HepG2 (cell line): ENCODE data around the gene FGD2. TPM values are rescaled to one million over a fixed set of nuclear protein-coding genes. Genes with fewer than 3 reads are reported as not detected.
A peak's percentile ranks its signal among the peaks of the same experiment; 100 is the strongest.

Experiments
- ATAC-seq: fragments of 200-7000 bp; cut with Tn5 transposase; 3 replicates; pipeline ENCODE4 v1.9.1; 2020; ENCODE audit warnings: mild to moderate bottlenecking, moderate library complexity
- BruUV-seq: library from RNA; stranded (reverse); fragments of 400-500 nt; replicated peaks from 2 replicates; lab custom pipeline; 2021; lab: Mats Ljungman, UMichigan
- CTCF ChIA-PET: fragments of 300-600 bp; formaldehyde crosslinking; extraction: SDS; loops from one replicate; lab custom pipeline; 2021; ENCODE audit warnings: low total read pairs, inconsistent platforms, low intra/inter-chr PET ratio; lab: Yijun Ruan, JAX
- POLR2A ChIA-PET: fragments of 350-600 bp; sonication (Branson Sonifier 250); formaldehyde crosslinking; loops from one replicate; lab custom pipeline; 2020; ENCODE audit warnings: antibody characterized with exemption, inconsistent platforms; lab: Yijun Ruan, JAX
- DNase-seq: peaks from one replicate; pipeline ENCODE4 v3.0.0-alpha.2; 2015; ENCODE audit warnings: low spot score
- FAIRE-seq: peaks from 3 replicates; lab custom pipeline; 2011; peaks lifted over from hg19 to GRCh38; lab: Jason Lieb, UNC
- H2AFZ ChIP-seq: one replicate; pipeline ENCODE4 v1.6.1; 2011; ENCODE audit warnings: low read length, inconsistent platforms
- H3K27ac ChIP-seq: fragments of 300-600 bp; 3 replicates; pipeline ENCODE4 v1.8.0; 2011; ENCODE audit warnings: mixed run types, mild to moderate bottlenecking, mixed read lengths, low read length, inconsistent platforms; ENCODE audit not compliant: insufficient read depth; ENCODE audit errors: extremely low read length
- H3K27me3 ChIP-seq, 2 experiments: fragments of 200-600 bp in 1 of 2; 2 replicates in 1 of 2; 3 replicates in 1 of 2; pipeline versions ENCODE4 v1.6.0 to v1.8.0; 2011; ENCODE audit warnings: low read length in 2 of 2, mild to moderate bottlenecking in 2 of 2, moderate library complexity in 2 of 2, inconsistent platforms in 1 of 2; ENCODE audit not compliant: insufficient read depth in 2 of 2, control insufficient read depth in 1 of 2
- H3K36me3 ChIP-seq, 2 experiments: fragments of 200-600 bp in 1 of 2; replicated peaks in 1 of 2; 2 replicates in 1 of 2; 3 replicates in 1 of 2; pipeline versions ENCODE4 v1.5.1 to v1.8.0; 2011; ENCODE audit warnings: low read length in 2 of 2, inconsistent platforms in 1 of 2; ENCODE audit not compliant: insufficient read depth in 2 of 2, control insufficient read depth in 1 of 2
- H3K4me1 ChIP-seq: 2 replicates; pipeline ENCODE4 v1.5.1; 2012; ENCODE audit warnings: low read length, inconsistent platforms; ENCODE audit not compliant: insufficient read depth
- H3K4me2 ChIP-seq: 2 replicates; pipeline ENCODE4 v1.6.0; 2011; ENCODE audit warnings: low read depth, low read length, inconsistent platforms
- H3K4me3 ChIP-seq, 3 experiments: fragments of 200-600 bp in 1 of 3; sonication (generic), shearing (Covaris generic) in 1 of 3; replicated peaks in 1 of 3; 2 replicates each; pipeline ENCODE4 v1.5.1; 2011 to 2016; ENCODE audit warnings: low read length in 3 of 3, inconsistent platforms in 2 of 3, low read depth in 2 of 3, mild to moderate bottlenecking in 2 of 3, control low read depth in 1 of 3, mixed read lengths in 1 of 3; ENCODE audit not compliant: insufficient read depth in 1 of 3
- H3K79me2 ChIP-seq: one replicate; pipeline ENCODE4 v1.6.1; 2011; ENCODE audit warnings: low read length, inconsistent platforms; ENCODE audit not compliant: insufficient read depth
- H3K9ac ChIP-seq: 2 replicates; pipeline ENCODE4 v1.6.0; 2011; ENCODE audit warnings: mild to moderate bottlenecking, low read depth, low read length, inconsistent platforms; ENCODE audit not compliant: insufficient read depth
- H3K9me3 ChIP-seq: 2 replicates; pipeline ENCODE4 v1.5.1; 2012; ENCODE audit warnings: mild to moderate bottlenecking, low read length
- H4K20me1 ChIP-seq: 2 replicates; pipeline ENCODE4 v1.6.0; 2011; ENCODE audit warnings: inconsistent platforms, mild to moderate bottlenecking, low read length, moderate library complexity; ENCODE audit not compliant: insufficient read depth
- ARNT ChIP-seq: fragments of 450-650 bp; IDR thresholded peaks from 2 replicates; pipeline ENCODE4 v1.6.1; 2017
- ATF7 ChIP-seq, 2 experiments: fragments of 450-650 bp in 1 of 2; sonication (generic) in 1 of 2; formaldehyde crosslinking in 1 of 2; IDR thresholded peaks; 2 replicates each; pipeline versions ENCODE4 v1.4.0 to v1.6.1; 2016 to 2020; ENCODE audit warnings: antibody characterized with exemption in 1 of 2, mild to moderate bottlenecking in 1 of 2, missing genetic modification reagents in 1 of 2
- CTCF ChIP-seq: sonication (generic); formaldehyde crosslinking; IDR thresholded peaks from 2 replicates; pipeline ENCODE4 v1.5.0; 2020; ENCODE audit warnings: mild to moderate bottlenecking, missing genetic modification reagents, moderate library complexity
- HOXA7 ChIP-seq: sonication (generic); formaldehyde crosslinking; IDR thresholded peaks from 2 replicates; pipeline ENCODE4 v1.8.1; 2022; ENCODE audit warnings: mild to moderate bottlenecking, missing genetic modification reagents, moderate library complexity
- IKZF1 ChIP-seq: fragments of 450-650 bp; IDR thresholded peaks from 2 replicates; pipeline ENCODE4 v1.7.1; 2016
- LCORL ChIP-seq, 2 experiments: fragments of 450-650 bp in 1 of 2; sonication (generic) in 1 of 2; formaldehyde crosslinking in 1 of 2; IDR thresholded peaks; 2 replicates each; pipeline versions ENCODE4 v1.5.0 to v1.6.1; 2017 to 2020; ENCODE audit warnings: antibody characterized with exemption in 1 of 2, missing genetic modification reagents in 1 of 2
- MIER2 ChIP-seq: IDR thresholded peaks from 2 replicates; pipeline ENCODE4 v1.6.1; 2016; ENCODE audit warnings: missing biosample characterization, missing genetic modification reagents
- PHF21A ChIP-seq: sonication (generic); formaldehyde crosslinking; IDR thresholded peaks from 2 replicates; pipeline ENCODE4 v1.5.0; 2020; ENCODE audit warnings: mild to moderate bottlenecking, missing genetic modification reagents
- POGZ ChIP-seq: sonication (generic); formaldehyde crosslinking; IDR thresholded peaks from 2 replicates; pipeline ENCODE4 v1.4.0; 2020; ENCODE audit warnings: mild to moderate bottlenecking, missing genetic modification reagents
- SALL1 ChIP-seq: sonication (generic); formaldehyde crosslinking; IDR thresholded peaks from 2 replicates; pipeline ENCODE4 v1.8.0; 2022; ENCODE audit warnings: mild to moderate bottlenecking, missing genetic modification reagents
- SMC3 ChIP-seq: IDR thresholded peaks from 2 replicates; pipeline ENCODE4 v1.6.1; 2011; ENCODE audit warnings: low read length, improper control_type of control experiment
- SP1 ChIP-seq, 2 experiments: fragments of 450-650 bp in 1 of 2; sonication (generic) in 1 of 2; formaldehyde crosslinking in 1 of 2; IDR thresholded peaks; 2 replicates each; pipeline versions ENCODE4 v1.4.0 to v1.6.1; 2016 to 2020; ENCODE audit warnings: missing genetic modification reagents in 1 of 2
- TEAD3 ChIP-seq: optimal IDR thresholded peaks from 2 replicates; pipeline ENCODE3; 2016; ENCODE audit warnings: borderline replicate concordance
- ZFX ChIP-seq: sonication (generic); formaldehyde crosslinking; IDR thresholded peaks from 2 replicates; pipeline ENCODE4 v1.4.0; 2020; ENCODE audit warnings: mild to moderate bottlenecking, low read depth, missing genetic modification reagents, moderate library complexity
- ZMYM3 ChIP-seq: sonication (generic); formaldehyde crosslinking; IDR thresholded peaks from 2 replicates; pipeline ENCODE4 v1.5.1; 2020; ENCODE audit warnings: mild to moderate bottlenecking, missing genetic modification reagents
- ZNF207 ChIP-seq: fragments of 450-650 bp; IDR thresholded peaks from 2 replicates; pipeline ENCODE4 v1.6.1; 2016; ENCODE audit warnings: antibody characterized with exemption, borderline replicate concordance
- ZNF251 ChIP-seq: sonication (generic); formaldehyde crosslinking; IDR thresholded peaks from 2 replicates; pipeline ENCODE4 v1.9.0; 2021; ENCODE audit warnings: mild to moderate bottlenecking, missing genetic modification reagents
- ZNF274 ChIP-seq: sonication (generic); formaldehyde crosslinking; IDR thresholded peaks from 2 replicates; pipeline ENCODE4 v1.5.1; 2020; ENCODE audit warnings: mild to moderate bottlenecking, missing genetic modification reagents
- ZNF589 ChIP-seq: sonication (generic); formaldehyde crosslinking; conservative IDR thresholded peaks from 2 replicates; pipeline ENCODE4 v1.8.0; 2022; ENCODE audit warnings: mild to moderate bottlenecking, moderate library complexity, missing genetic modification reagents
- WGBS: methylation state at CpG from one replicate; pipeline ENCODE4 v1.1.6; 2017; ENCODE audit warnings: low lambda C conversion rate; 5-methylcytosine and 5-hydroxymethylcytosine counted together
- in situ Hi-C: cut with HindIII; loops from 2 replicates; pipeline ENCODE4 v1.10.0; 2017; ENCODE audit warnings: low pct_unique_long_range_greater_than_20kb; ENCODE audit not compliant: extremely low pct_ligation_motif_present
- intact Hi-C: fragments of 100-400 bp; cut with micrococcal nuclease; formaldehyde crosslinking; loops from one replicate; pipeline ENCODE4 v1.10.0; 2022; ENCODE audit not compliant: unreplicated experiment
- polyA plus RNA-seq, 8 experiments: library from polyadenylated mRNA; depleted of rRNA in 3 of 8; stranded (reverse) in 7 of 8; unstranded in 1 of 8; fragments of >200 nt; fragmentation: Illumina TruSeq in 4 of 8; extraction: Trizol in 4 of 8; gene quantifications; 2 replicates each; pipeline versions ENCODE4 v1.2.1 to v1.2.3, GENCODE V29; 2011 to 2016; ENCODE audit warnings: low read depth in 4 of 8, missing spikeins in 1 of 8, mixed read lengths in 1 of 8; ENCODE audit not compliant: insufficient read depth in 1 of 8
- total RNA-seq, 5 experiments: library from RNA; depleted of rRNA; stranded (reverse); fragments of >200 nt; fragmentation: Illumina TruSeq; extraction: Trizol; gene quantifications; 2 replicates each; pipeline ENCODE4 v1.2.3, GENCODE V29; 2016; ENCODE audit warnings: low read depth in 1 of 5
- TF ChIP-seq, protein P1 (sequence below): sonication (generic); formaldehyde crosslinking; IDR thresholded peaks from 2 replicates; pipeline ENCODE4 v1.4.0; 2020; ENCODE audit warnings: missing genetic modification reagents

Gene FGD2
- total and polyA plus RNA-seq, 2 of the 13 experiments (the other 11 are each of a cell fraction or from before 2014, with no cell fraction given) = not detected

DNA sequence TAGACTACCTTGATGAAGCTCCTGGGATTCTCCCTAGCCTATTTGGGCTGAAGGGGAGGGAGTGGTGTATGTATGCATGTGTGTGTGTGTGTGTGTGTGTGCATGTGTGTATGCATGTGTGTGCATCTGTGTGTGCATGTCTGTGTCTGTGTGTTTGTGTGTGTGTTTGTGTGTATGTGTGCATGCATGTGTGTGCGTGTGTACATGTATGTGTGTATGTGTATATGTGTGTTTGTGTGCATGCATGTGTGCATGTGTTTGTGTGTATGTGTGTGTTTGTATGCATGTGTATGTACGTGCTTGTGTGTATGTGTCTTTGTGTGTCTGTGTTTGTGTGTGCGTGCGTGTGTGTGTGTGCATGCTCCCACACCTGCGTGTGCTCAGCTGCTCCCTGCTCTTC lies 15.4 kb downstream of the FGD2 start (continued):
- TF ChIP-seq LCORL (IDR thresholded peaks at IDR 0.05) (peak; percentile 51; the same call in 1 of the 2 replicates), LCORL (CRISPR knock-in tag; IDR thresholded peaks at IDR 0.05) (no peak), ZNF207 (0 out of 2 replicates have a peak, but pooled peaks have one; percentile 53), SP1 (IDR thresholded peaks at IDR 0.05) (peak; percentile 72; the same call in 1 of the 2 replicates), SP1 (CRISPR knock-in tag; IDR thresholded peaks at IDR 0.05) (no peak), HOXA7 (0 out of 2 replicates have a peak, but pooled peaks have one; percentile 34), TEAD3 (CRISPR knock-in tag) (no peak), ARNT (peak; percentile 84; the same call in 1 of the 2 replicates), ATF7 (IDR thresholded peaks at IDR 0.05) (peak; percentile 18; the same call in 1 of the 2 replicates), ATF7 (CRISPR knock-in tag; IDR thresholded peaks at IDR 0.05) (no peak), IKZF1 (0 out of 2 replicates have a peak, but pooled peaks have one; percentile 87), ZNF274 (CRISPR knock-in tag) (no peak)

GRCh38 chr6:37021356-37022129 lies 16.1 kb downstream of the FGD2 start:
- Histone ChIP-seq H3K4me1 (peaks cover 66% of the 10 kb centered on the region), H2AFZ (no peak overlapping the region), H3K27ac (no peak overlapping the region), H3K9me3 (no peaks in the 10 kb centered on the region), H4K20me1 (no peaks in the 10 kb centered on the region), H3K36me3 (no peaks in the 10 kb centered on the region), H3K79me2 (no peaks in the 10 kb centered on the region), H3K4me2 (no peak overlapping the region), H3K4me3 (no peak overlapping the region), H3K9ac (no peak overlapping the region), H3K27me3 (peaks cover 1 to 23% of the 10 kb centered on the region in 2 experiments; a peak in 4 of 5 replicates)
- in situ Hi-C loops (loop anchor here (5.0 to 10.0 kb wide), 2 partner anchors 153 to 186 kb away; partner anchors contain the start of gene PIM1), intact Hi-C loops (no loop called here)
- no peak for ATAC-seq
- peak; percentile 49 for FAIRE-seq
- peak; percentile 37 for DNase-seq
- BruUV-seq = no TSS peak
- ChIA-PET POLR2A (interaction anchor here (1.1 kb wide), 1 partner anchor 184 kb away, joined by 3 read pairs; no protein-coding TSS in a partner anchor), CTCF (interaction anchor here (1.5 to 7.8 kb wide), 3 partner anchors 7 to 188 kb away, joined by 4 to 268 read pairs (median 4); no protein-coding TSS in a partner anchor)
- WGBS = 44% methylated on average over 12 of the region's 14 CpGs
- peak; percentile 80; the same call in 1 of the 2 replicates for TF ChIP-seq SMC3
- no peak for TF ChIP-seq ZNF589
- no peak for TF ChIP-seq ZMYM3
- TF ChIP-seq, protein P1, sequence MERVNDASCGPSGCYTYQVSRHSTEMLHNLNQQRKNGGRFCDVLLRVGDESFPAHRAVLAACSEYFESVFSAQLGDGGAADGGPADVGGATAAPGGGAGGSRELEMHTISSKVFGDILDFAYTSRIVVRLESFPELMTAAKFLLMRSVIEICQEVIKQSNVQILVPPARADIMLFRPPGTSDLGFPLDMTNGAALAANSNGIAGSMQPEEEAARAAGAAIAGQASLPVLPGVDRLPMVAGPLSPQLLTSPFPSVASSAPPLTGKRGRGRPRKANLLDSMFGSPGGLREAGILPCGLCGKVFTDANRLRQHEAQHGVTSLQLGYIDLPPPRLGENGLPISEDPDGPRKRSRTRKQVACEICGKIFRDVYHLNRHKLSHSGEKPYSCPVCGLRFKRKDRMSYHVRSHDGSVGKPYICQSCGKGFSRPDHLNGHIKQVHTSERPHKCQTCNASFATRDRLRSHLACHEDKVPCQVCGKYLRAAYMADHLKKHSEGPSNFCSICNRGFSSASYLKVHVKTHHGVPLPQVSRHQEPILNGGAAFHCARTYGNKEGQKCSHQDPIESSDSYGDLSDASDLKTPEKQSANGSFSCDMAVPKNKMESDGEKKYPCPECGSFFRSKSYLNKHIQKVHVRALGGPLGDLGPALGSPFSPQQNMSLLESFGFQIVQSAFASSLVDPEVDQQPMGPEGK (CRISPR knock-in tag) = peak; percentile 53; the same call in 1 of the 2 replicates
- TF ChIP-seq ZNF251 = no peak
- TF ChIP-seq MIER2 (CRISPR knock-in tag) = 0 out of 2 replicates have a peak, but pooled peaks have one; percentile 11
- TF ChIP-seq POGZ (CRISPR knock-in tag) = no peak
- 0 out of 2 replicates have a peak, but pooled peaks have one; percentile 10 for TF ChIP-seq SALL1 (CRISPR knock-in tag)
- TF ChIP-seq PHF21A (CRISPR knock-in tag) = 0 out of 2 replicates have a peak, but pooled peaks have one; percentile 21
- TF ChIP-seq CTCF (CRISPR knock-in tag) = peak; percentile 82
- TF ChIP-seq ZFX = 0 out of 2 replicates have a peak, but pooled peaks have one; percentile 3
